ENCODE measurements around the gene GPR156.

Gene GPR156

GRCh38 chr3:120139140-120139539 is 145.9 kb downstream of the GPR156 start (continued):
- no peak for TF ChIP-seq ZBTB21 (tag by site-specific recombination; IDR thresholded peaks at IDR 0.05)
- no peak for TF ChIP-seq ZNF202 (tag by site-specific recombination; IDR thresholded peaks at IDR 0.05; ENCODE audit: borderline replicate concordance)
- no peak for TF ChIP-seq ZNF221 (tag by site-specific recombination; IDR thresholded peaks at IDR 0.05; ENCODE audit: borderline replicate concordance)
- no peak for TF ChIP-seq ZIC2 (tag by site-specific recombination; IDR thresholded peaks at IDR 0.05)

- ChIA-PET POLR2A (no interaction called here), CTCF (no interaction called here)
- no peaks in the 10 kb centered on the region for H3K36me3 ChIP-seq (ENCODE audit: control insufficient read depth in 2 of 2, insufficient read depth in 1 of 2, low read length in 2 of 2)
- H3K4me1 ChIP-seq (ENCODE audit: control insufficient read depth, insufficient read depth, low read length) = no peaks in the 10 kb centered on the region
- no peak overlapping the region for H3K27ac ChIP-seq (ENCODE audit: extremely low read depth, low read depth, low read length)
- H3K4me3 ChIP-seq (ENCODE audit: low read depth, low read length) = no peak overlapping the region
- TF ChIP-seq KLF7 (tag by site-specific recombination; IDR thresholded peaks at IDR 0.05; ENCODE audit: borderline replicate concordance) = no peak
- TF ChIP-seq AEBP2 (tag by site-specific recombination; IDR thresholded peaks at IDR 0.05; ENCODE audit: borderline replicate concordance) = no peak
- TF ChIP-seq SCRT2 (tag by site-specific recombination; IDR thresholded peaks at IDR 0.05) = no peak
- no peak for TF ChIP-seq ZSCAN16 (tag by site-specific recombination; IDR thresholded peaks at IDR 0.05)
- TF ChIP-seq PRDM2 (tag by site-specific recombination; IDR thresholded peaks at IDR 0.05; ENCODE audit: borderline replicate concordance) = no peak
- TF ChIP-seq SP3 (tag by site-specific recombination; IDR thresholded peaks at IDR 0.05) = no peak
- TF ChIP-seq ZNF211 (tag by site-specific recombination; IDR thresholded peaks at IDR 0.05; ENCODE audit: low read depth) = no peak
- no peak for TF ChIP-seq TRIM28 (IDR thresholded peaks at IDR 0.05; ENCODE audit: borderline replicate concordance, low read length)
- TF ChIP-seq IKZF3 (tag by site-specific recombination; IDR thresholded peaks at IDR 0.05) = no peak
- TF ChIP-seq ZNF391 (tag by site-specific recombination; IDR thresholded peaks at IDR 0.05; ENCODE audit: borderline replicate concordance, low read depth) = no peak
- TF ChIP-seq ZNF513 (tag by site-specific recombination; IDR thresholded peaks at IDR 0.05) = no peak
- no peak for TF ChIP-seq ZNF16 (tag by site-specific recombination; IDR thresholded peaks at IDR 0.05; ENCODE audit: low read depth)
- TF ChIP-seq PRDM6 (tag by site-specific recombination; IDR thresholded peaks at IDR 0.05) = no peak
- H3K9me3 ChIP-seq (ENCODE audit: control insufficient read depth, insufficient read depth, low read depth, low read length) = no peaks in the 10 kb centered on the region
Measured at GRCh38 chr3:120137548-120137947, 147.5 kb downstream of the GPR156 start.
